ENCODE measurements around the gene SDCBP2.

Gene SDCBP2

GRCh38 chr20:1377984-1378734 is 49.2 kb upstream of the SDCBP2 start:
- ATAC-seq, result peak; percentile 31; the same call in 2 of the 3 replicates
- TF ChIP-seq PATZ1 (CRISPR knock-in tag; IDR thresholded peaks at IDR 0.05; ENCODE audit: borderline replicate concordance) (no peak), ZNF8 (CRISPR knock-in tag; IDR thresholded peaks at IDR 0.05) (peak; percentile 82)

- no peak for TF ChIP-seq CSDC2 (CRISPR knock-in tag; IDR thresholded peaks at IDR 0.05)
- no peak for TF ChIP-seq BACH2 (CRISPR knock-in tag; IDR thresholded peaks at IDR 0.05; ENCODE audit: borderline replicate concordance)
- no peak for TF ChIP-seq ESRRG (CRISPR knock-in tag; IDR thresholded peaks at IDR 0.05)
- TF ChIP-seq GLIS3 (CRISPR knock-in tag; IDR thresholded peaks at IDR 0.05), result no peak
- no peak for TF ChIP-seq CSRNP3 (CRISPR knock-in tag; IDR thresholded peaks at IDR 0.05)
- no peak for TF ChIP-seq SNAI2 (CRISPR knock-in tag; IDR thresholded peaks at IDR 0.05)
- no peak for TF ChIP-seq TSHZ2 (CRISPR knock-in tag; IDR thresholded peaks at IDR 0.05)
- TF ChIP-seq OSR1 (CRISPR knock-in tag; IDR thresholded peaks at IDR 0.05), result no peak
- TF ChIP-seq ZFP3 (CRISPR knock-in tag; IDR thresholded peaks at IDR 0.05), result no peak
- TF ChIP-seq TCF4 (CRISPR knock-in tag; IDR thresholded peaks at IDR 0.05; ENCODE audit: borderline replicate concordance), result no peak
- TF ChIP-seq CREB5 (CRISPR knock-in tag; IDR thresholded peaks at IDR 0.05; ENCODE audit: low read depth), result no peak
- TF ChIP-seq ZNF565 (CRISPR knock-in tag; conservative IDR thresholded peaks at IDR 0.05; ENCODE audit: low read depth), result no peak
- no peak for TF ChIP-seq TOX (CRISPR knock-in tag; IDR thresholded peaks at IDR 0.05; ENCODE audit: borderline replicate concordance)
- TF ChIP-seq POU6F1 (CRISPR knock-in tag; IDR thresholded peaks at IDR 0.05; ENCODE audit: borderline replicate concordance, low read depth), result no peak
- no peak for ATAC-seq
Measured at GRCh38 chr20:1377341-1377871, 48.5 kb upstream of the SDCBP2 start.

- TF ChIP-seq ZFP3 (CRISPR knock-in tag; IDR thresholded peaks at IDR 0.05) (no peak), BACH2 (CRISPR knock-in tag; IDR thresholded peaks at IDR 0.05; ENCODE audit: borderline replicate concordance) (no peak), CSDC2 (CRISPR knock-in tag; IDR thresholded peaks at IDR 0.05) (no peak), TCF4 (CRISPR knock-in tag; IDR thresholded peaks at IDR 0.05; ENCODE audit: borderline replicate concordance) (no peak), ARNTL (CRISPR knock-in tag; IDR thresholded peaks at IDR 0.05; ENCODE audit: borderline replicate concordance, low read depth) (no peak), GLIS3 (CRISPR knock-in tag; IDR thresholded peaks at IDR 0.05) (no peak), ZNF8 (CRISPR knock-in tag; IDR thresholded peaks at IDR 0.05) (no peak)
- no peak for ATAC-seq
Measured at GRCh38 chr20:1376408-1377270, 47.7 kb upstream of the SDCBP2 start.
